BJ (cell line): ENCODE measurements around the gene SLFN12. TPM values are rescaled to one million over a fixed set of nuclear protein-coding genes. Genes with fewer than 3 reads are reported as not detected.
"Not testable (repeated sequence)": the region's sequence is repeated elsewhere in the genome, so short reads cannot be mapped to it uniquely, and the experiment has no call there.

Source experiments
- CTCF ChIA-PET: fragments of 350-600 bp; formaldehyde crosslinking; extraction: SDS; loops from one replicate; lab custom pipeline; 2021; ENCODE audit warnings: antibody characterized with exemption, inconsistent platforms; lab: Yijun Ruan, JAX
- POLR2A ChIA-PET: fragments of 300-600 bp; sonication (Branson Sonifier 250); formaldehyde crosslinking; extraction: SDS; loops from one replicate; lab custom pipeline; 2021; ENCODE audit warnings: antibody characterized with exemption; lab: Charles Lee
- DNase-seq: peaks from one replicate; pipeline ENCODE4 v3.0.0-alpha.2; 2011; ENCODE audit warnings: low read depth
- H3K27me3 ChIP-seq: 2 replicates; pipeline ENCODE4 v1.6.0; 2011; ENCODE audit warnings: low read length; ENCODE audit not compliant: control insufficient read depth, insufficient read depth
- H3K36me3 ChIP-seq: 2 replicates; pipeline ENCODE4 v1.5.1; 2011; ENCODE audit warnings: low read length; ENCODE audit not compliant: control insufficient read depth, insufficient read depth
- H3K4me3 ChIP-seq: 2 replicates; pipeline ENCODE4 v1.5.1; 2011; ENCODE audit warnings: low read depth, mild to moderate bottlenecking, control low read depth, low read length
- polyA plus RNA-seq: library from polyadenylated mRNA; depleted of rRNA; stranded (reverse); fragments of >200 nt; gene quantifications from 2 replicates; pipeline ENCODE4 v1.2.3, GENCODE V29; 2011
- TF ChIP-seq, protein P1 (sequence below): IDR thresholded peaks from 2 replicates; pipeline ENCODE4 v1.5.1; 2011; ENCODE audit warnings: low read depth, mild to moderate bottlenecking, control low read depth, inconsistent platforms, low read length, moderate library complexity; ENCODE audit not compliant: insufficient read depth

Gene SLFN12
- polyA plus RNA-seq, 1 experiment: 8.6 TPM

DNA sequence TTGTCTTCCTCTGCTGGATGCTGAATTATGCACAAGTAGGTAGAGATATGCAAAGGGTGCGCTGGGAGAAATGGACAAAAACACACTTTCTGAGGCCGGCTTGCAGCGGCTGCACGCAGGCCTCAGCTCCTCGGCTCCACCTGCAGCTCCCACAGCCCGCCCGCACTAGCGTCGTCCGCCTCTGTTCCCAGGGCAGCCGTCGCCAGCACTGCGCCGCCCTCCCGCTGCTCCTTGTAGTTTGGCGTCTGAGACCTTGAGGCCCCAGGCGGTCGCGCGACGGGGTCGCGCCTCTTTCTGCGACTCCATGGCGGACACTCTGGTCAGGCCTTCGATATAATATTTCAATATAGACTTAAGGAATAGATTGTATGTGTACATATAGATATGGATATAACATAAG lies 24.8 kb downstream of the SLFN12 start:
- H3K27me3 ChIP-seq: no peaks in the 10 kb centered on the region
- ChIA-PET CTCF (no interaction called here), POLR2A (no interaction called here)
- H3K4me3 ChIP-seq: no peak overlapping the region
- peaks cover 13% of the 10 kb centered on the region for H3K36me3 ChIP-seq
- DNase-seq: no peak
- TF ChIP-seq, protein P1, sequence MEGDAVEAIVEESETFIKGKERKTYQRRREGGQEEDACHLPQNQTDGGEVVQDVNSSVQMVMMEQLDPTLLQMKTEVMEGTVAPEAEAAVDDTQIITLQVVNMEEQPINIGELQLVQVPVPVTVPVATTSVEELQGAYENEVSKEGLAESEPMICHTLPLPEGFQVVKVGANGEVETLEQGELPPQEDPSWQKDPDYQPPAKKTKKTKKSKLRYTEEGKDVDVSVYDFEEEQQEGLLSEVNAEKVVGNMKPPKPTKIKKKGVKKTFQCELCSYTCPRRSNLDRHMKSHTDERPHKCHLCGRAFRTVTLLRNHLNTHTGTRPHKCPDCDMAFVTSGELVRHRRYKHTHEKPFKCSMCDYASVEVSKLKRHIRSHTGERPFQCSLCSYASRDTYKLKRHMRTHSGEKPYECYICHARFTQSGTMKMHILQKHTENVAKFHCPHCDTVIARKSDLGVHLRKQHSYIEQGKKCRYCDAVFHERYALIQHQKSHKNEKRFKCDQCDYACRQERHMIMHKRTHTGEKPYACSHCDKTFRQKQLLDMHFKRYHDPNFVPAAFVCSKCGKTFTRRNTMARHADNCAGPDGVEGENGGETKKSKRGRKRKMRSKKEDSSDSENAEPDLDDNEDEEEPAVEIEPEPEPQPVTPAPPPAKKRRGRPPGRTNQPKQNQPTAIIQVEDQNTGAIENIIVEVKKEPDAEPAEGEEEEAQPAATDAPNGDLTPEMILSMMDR: no peak

DNA sequence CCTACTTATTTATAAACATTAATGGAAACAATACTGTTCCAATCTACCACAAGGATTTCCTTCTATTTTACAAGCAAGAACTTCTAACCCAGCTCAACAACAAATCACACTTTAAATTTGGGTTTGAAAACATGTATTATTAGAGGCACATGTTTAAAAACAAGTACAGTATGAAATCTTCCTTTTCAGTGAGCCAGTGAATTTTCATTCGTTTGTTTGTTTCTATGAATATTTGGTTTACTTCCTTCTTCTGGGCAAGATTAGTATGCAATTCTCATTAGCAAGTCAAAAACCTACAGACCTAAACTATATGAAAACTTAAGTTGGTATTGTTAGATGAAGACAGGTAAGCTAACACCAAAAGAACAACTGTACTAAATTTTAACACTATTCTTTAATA lies 25.7 kb downstream of the SLFN12 start:
- H3K4me3 ChIP-seq: no peak overlapping the region
- TF ChIP-seq, protein P1: no peak
- peaks cover 10% of the 10 kb centered on the region for H3K36me3 ChIP-seq
- ChIA-PET POLR2A (no interaction called here), CTCF (no interaction called here)
- no peak for DNase-seq
- no peaks in the 10 kb centered on the region for H3K27me3 ChIP-seq

DNA sequence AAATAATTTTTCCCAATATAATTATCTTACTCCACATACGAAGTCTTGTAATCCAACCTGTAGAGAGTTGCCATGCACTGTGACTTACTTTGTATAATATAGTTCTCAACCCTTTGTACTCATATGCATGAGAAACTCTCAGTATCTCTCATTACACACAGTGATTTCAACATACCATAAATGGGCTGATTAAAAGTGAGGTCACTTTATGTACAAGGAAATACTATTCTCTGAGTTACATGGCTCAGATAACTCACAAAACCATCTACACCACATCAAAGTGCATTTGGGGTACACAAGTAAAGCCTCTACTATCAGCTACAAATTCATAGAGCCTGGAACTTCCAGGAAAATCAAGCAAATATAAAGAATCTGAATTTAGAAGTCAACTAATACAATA lies 27.9 kb downstream of the SLFN12 start:
- TF ChIP-seq, protein P1: no peak
- CTCF ChIA-PET: interaction anchor here (1.5 kb wide), 1 partner anchor 12 kb away, joined by 3 read pairs; no protein-coding TSS in a partner anchor
- no peak for DNase-seq
- Histone ChIP-seq H3K27me3 (no peaks in the 10 kb centered on the region), H3K36me3 (peaks cover 3% of the 10 kb centered on the region), H3K4me3 (no peak overlapping the region)
- POLR2A ChIA-PET: no interaction called here

DNA sequence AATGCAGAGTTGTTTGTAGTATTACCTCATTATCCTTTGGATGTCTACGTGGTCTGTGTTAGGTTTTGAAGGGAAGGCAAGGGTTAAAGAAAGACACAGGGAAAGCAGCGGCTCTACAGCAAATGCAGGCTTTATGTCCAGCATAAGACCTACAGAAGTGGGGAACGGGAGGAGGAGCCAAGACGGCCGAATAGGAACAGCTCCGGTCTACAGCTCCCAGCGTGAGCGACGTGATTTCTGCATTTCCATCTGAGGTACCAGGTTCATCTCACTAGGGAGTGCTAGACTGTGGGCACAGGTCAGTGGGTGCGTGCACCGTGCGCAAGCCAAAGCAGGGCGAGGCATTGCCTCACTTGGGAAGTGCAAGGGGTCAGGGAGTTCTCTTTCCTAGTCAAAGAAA lies 38.5 kb downstream of the SLFN12 start:
- H3K4me3 ChIP-seq, H3K27me3 ChIP-seq, DNase-seq, POLR2A ChIA-PET, H3K36me3 ChIP-seq, CTCF ChIA-PET: not testable (repeated sequence)

DNA sequence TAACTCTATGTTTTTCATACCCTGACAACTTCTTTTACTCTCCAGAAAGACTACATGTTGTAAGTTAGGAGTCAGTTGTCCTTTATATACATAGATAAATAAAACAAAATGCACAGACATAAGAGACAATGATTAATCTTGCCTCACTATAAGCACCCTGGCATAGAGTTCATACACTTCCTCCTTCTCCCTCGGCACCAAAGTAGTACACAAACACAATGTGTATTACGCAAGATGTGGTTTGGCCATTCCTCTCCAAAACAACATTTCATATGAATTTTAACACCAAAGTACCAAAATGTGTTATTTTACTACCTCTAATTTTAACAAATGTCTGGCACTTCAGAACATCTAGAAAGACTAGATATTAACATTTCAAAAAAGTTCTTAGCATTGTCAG lies 41.6 kb downstream of the SLFN12 start:
- ChIA-PET CTCF (no interaction called here), POLR2A (interaction anchor here (0.6 kb wide), 1 partner anchor 42 kb away, joined by 3 read pairs; no protein-coding TSS in a partner anchor)
- no peak for DNase-seq
- H3K36me3 ChIP-seq: no peaks in the 10 kb centered on the region
- H3K27me3 ChIP-seq: no peaks in the 10 kb centered on the region
- TF ChIP-seq, protein P1: no peak
- no peak overlapping the region for H3K4me3 ChIP-seq

DNA sequence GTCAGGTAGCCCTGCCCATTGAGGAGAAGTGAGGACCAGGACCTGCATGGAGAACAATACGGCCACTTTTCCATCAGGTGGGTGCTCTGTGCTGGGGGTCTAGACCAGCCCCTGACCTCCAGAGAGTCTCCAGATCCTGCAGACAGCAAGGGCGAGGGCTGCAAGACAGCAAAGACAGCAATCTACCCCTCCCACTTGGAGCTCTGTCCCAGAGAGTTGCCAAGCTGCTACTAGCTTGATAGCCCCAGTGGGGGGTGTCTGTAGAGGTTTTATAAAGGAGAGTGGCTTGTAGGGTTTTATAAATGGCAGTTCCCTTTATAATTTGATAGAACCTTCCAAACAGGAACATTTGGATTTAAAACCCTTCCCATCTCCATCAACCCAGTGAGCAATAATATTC lies 42.1 kb downstream of the SLFN12 start:
- CTCF ChIA-PET: no interaction called here
- POLR2A ChIA-PET: no interaction called here
- no peak for DNase-seq

More for the DNA sequence above, 42.1 kb downstream of the SLFN12 start:
- TF ChIP-seq, protein P1: no peak
- Histone ChIP-seq H3K4me3 (no peak overlapping the region), H3K36me3 (no peaks in the 10 kb centered on the region), H3K27me3 (no peaks in the 10 kb centered on the region)
